Skin of body (tissue), 2 donors: Measurements from ENCODE around the gene PIK3AP1. TPM values are rescaled to one million over a fixed set of nuclear protein-coding genes. Genes with fewer than 3 reads are reported as not detected.

Source experiments
- DNase-seq: peaks from one replicate; lab custom pipeline; 2025; lab: John Stamatoyannopoulos, UW
- total RNA-seq: library from RNA; depleted of rRNA; stranded (reverse); fragments of >200 nt; gene quantifications from one replicate; pipeline ENCODE4 v1.2.3, GENCODE V29; 2014

PIK3AP1 gene
- total RNA-seq, 1 donor from 2014 or later: 6.2 TPM

DNA sequence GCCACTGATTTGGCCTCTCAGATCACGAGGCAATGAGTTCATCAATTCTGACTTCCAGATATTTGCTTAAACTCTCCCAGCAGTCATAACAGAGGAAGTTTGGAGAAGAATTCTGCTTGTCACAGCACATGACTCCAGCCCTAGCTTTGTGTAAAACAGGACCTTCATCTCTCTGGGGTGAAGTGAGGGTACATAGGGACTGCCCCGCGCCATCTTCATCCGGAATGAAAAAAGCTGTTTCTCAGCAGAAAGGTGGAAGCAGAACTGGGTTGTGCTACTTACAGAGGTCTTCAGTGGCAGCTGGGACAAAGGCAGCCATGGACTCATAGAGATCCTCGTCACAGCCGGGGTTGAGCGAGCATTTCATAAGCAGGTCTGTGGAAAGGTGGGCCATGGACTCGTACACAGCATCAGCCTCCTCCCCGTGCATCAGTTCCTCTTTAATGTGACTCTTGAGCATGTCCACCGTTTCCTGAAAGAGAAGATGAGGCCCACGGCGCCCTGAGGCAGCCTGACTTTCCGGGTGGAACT, 75.1 kb downstream of the PIK3AP1 start:
- DNase-seq: no peak

- DNase-seq: no peak
Observed at GRCh38 chr10:96643920-96644319, 76.4 kb downstream of the PIK3AP1 start.

GRCh38 chr10:96642973-96643372, 77.3 kb downstream of the PIK3AP1 start:
- DNase-seq: no peak

- no peak for DNase-seq
Observed at GRCh38 chr10:96642530-96642929, 77.8 kb downstream of the PIK3AP1 start.

GRCh38 chr10:96641396-96642295, 78.7 kb downstream of the PIK3AP1 start:
- no peak for DNase-seq

DNA sequence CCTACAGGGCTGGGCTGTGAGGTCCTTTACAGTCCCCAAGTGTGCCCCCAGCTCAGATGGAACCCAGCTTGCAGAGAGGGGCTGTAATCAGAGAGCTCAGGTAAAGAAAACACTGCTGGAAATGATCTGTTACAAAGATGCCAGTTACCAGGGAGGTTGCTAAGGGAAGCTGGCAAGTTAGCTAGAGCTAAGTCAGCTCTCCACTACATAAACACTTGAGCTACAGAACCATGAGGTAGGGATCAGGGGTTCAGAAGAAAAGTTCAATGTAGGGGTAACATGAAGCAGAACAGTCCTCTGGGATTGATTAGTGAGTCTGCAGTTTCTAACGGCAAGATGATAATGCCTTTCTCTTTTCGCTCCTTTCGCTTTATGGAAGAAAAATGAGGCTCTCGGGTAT, 80.4 kb downstream of the PIK3AP1 start:
- no peak for DNase-seq

DNA sequence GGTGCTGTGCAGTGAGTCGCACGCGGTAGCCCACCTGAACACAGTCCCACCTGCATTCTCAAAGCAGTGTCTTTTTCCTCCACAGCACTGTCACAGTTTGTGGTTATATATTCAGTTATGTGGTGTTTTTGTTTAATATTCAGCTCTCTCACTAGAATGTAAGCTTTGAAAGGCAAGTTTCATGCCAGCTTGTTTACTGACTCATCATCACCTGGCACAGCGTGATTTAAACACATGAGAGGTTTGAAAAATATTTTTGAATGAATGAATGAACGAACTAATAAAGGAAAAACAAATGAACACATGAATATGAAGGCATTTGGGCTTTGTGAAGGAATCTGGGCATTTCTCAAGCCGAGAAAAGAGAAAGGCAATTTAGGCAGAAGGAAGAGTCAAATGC, 81.6 kb downstream of the PIK3AP1 start:
- DNase-seq: no peak

- DNase-seq: no peak
Observed at GRCh38 chr10:96638120-96638519, 82.2 kb downstream of the PIK3AP1 start.

DNA sequence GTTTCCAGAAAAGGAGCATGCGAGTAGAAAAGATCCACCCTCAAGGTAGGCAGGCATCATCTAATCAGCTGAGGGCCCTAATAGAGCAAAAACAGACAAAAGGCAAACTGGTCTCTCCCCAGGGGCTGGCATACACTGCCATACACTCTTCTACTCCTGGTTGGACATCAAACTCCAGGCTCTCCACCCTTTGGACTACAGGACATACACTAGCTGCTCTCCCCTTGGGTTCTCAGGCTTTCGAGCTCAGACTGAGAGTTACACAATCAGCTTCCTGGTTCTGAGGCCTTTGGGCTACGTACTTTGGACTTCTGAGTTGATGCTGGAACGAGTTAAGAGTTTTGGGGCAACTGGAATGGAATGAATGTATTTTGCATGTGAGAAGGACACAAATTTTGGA, 82.6 kb downstream of the PIK3AP1 start:
- DNase-seq: no peak

DNA sequence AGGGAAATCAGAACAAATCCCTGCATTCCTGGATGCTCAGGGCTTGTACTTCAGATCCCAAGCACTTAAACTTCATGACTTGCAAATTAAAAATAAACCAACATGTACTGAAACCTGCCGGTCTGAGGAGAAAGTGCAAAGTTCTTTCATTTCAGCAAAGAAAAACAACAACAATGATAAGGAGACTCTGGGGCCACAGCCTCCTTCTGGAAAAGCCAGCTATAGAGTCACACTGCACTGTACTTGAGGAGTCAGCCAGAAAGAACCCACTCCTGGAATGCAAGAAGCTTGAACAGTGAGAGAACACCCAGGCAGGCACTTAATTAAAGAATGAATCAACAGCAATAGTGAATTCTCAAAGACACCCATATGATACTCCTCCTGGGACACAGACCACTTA, 83.8 kb downstream of the PIK3AP1 start:
- no peak for DNase-seq

DNA sequence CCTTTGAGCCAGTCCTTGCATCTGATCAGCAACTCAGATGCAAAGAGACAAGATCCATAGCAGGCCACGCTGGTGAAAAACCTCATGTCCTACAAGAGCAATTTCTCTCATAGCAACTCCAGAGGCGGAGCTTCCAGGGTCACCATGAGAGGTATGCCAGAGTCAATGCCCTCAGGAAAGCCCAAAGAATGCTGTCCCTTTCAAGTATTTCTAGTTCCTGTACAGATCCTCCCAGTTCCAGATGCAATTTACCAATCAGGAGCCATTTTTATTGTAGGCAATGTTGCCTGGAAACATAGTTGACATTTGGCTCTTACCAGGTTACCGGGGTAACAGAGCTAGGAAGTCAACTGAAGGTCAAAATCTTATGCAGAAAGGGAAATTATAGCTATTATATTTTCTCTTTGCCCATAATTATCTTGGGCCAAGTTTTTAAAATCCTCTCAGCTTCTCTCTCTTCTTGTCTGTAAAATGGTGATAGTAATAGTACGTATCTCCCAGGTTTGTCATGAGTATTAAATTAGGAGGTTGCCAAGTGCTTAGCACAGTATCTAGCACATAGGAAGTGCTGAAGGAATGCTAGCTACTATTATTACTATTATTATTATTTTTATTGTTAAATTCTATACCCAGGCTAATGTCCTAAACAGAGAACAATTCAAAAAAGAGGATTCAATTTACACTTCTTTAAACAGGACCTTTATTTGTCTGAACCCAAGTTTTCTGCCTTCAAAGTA, 87.2 kb downstream of the PIK3AP1 start:
- peak; percentile 0 for DNase-seq

DNA sequence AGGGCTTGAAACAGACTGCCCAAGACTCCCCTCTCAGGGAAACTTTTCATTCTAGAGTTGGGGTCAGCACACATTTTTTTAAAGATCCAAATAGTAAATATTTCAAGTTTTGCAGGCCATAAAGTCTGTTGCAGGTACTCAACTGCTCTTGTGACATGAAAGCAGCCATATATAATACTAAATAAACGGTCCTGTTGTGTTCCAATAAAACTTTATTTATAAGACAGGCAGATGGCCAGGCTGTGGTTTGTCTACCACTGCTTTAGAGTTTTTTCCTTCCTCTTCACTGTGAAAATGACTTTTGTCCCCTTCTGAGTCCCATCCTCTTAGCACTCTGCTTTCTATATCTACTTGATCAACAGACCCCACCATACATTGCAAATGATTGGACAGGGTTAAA, 93.0 kb downstream of the PIK3AP1 start:
- DNase-seq: no peak

- DNase-seq: no peak
Observed at GRCh38 chr10:96626795-96627194, 93.5 kb downstream of the PIK3AP1 start.

DNA sequence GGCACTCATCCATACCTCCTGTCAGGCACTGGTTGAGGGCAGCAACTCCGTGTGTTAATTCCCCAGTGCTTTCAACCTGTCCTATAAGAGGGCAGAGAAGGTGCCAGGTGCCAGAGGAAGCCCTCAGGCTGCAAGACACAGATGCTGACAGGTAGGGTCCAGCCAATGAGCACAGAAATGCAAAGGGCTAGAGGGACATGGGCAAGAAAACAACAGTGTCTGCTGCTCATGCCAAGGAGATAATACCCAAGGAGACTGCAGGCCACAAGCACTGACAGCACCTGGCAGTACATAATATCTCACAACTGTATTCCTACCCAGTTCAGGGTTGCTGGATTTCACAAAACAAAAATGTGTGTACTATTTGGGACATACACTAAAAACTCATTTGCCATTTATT, 95.1 kb downstream of the PIK3AP1 start:
- DNase-seq: no peak

DNA sequence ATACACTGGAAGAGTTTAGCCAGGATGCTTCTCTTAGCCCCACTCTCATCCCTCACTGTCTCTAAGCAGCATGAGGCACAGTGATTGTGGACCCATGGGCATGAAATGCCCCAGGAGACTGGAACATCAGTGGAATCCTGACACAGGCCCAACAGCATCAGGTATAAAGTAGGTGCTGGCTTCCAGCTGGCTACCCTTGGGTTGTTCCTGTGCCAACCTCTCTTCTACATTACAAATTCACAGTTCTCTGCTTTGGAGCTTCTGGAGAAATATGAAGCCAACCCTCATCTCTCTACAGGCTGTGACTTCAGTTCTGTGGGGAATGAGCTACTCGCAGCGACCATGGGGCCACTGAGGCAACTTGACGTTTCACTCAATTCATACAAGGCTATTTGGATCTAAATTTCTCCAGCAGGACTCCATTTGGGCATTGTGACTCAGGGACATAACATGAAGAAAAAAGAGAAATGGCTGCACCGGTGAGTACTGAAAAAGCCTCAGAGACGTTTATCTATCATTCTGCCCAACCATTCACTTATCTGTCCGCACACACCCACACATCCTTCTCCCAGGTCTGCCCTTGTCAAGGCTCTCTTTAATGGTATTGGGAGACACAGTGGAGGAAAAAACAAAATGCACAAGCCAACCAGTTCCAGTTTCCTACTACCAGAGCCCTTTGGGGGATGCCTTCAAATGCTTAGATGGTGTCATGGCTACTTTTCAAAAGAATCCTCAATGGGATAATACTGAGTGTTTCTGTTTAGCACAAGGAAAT, 98.1 kb downstream of the PIK3AP1 start:
- no peak for DNase-seq

DNA sequence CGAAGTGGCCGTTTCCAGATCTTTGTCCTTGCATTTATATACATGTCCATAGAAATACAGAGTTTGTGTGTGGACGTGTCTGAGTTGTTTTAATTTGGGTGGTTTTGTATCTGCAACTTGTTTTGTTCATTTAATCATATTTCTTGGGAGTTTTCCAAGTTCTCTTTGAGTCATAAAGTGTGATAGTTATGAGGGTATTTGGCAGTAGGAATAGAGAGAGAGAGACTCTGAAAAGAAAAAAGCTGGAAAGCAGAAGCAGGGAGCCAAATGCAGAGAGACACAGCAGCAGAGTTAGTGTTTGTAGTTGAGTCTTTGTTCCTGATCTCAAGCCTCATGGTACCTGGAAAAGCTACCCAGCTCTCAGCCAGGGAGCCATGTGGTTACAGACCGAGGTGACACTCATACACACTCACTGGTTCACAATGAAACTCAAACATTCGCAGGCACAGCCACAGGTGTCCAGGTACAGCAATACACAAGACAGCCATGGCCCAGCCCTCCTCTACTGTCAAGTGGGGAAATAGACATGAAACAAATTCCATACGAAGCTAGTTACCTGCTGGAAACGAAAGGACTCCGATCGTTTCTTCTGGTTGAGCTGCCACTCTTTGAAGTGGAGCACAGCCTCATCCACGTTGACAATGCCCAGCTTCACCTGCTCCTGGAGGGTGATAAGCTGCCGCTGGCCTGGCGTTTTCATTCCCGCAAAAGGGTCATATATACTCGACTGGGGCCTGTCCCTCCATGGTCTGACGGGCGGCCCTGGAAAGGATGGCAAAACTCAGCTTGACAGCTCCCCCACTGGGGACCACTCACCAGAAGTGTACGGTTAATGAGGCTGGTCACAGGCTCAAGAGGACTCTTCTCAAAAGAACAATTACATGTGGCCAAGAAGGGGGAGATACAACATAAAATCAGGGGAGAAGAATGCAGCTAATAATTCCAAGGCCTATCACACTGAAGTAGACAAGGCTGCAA, 100.2 kb downstream of the PIK3AP1 start:
- peak; percentile 5 for DNase-seq

GRCh38 chr10:96619120-96619519, 101.2 kb downstream of the PIK3AP1 start:
- DNase-seq: no peak

GRCh38 chr10:96618653-96619052, 101.7 kb downstream of the PIK3AP1 start:
- DNase-seq: no peak

- no peak for DNase-seq
Observed at GRCh38 chr10:96616961-96617360, 103.4 kb downstream of the PIK3AP1 start.

DNA sequence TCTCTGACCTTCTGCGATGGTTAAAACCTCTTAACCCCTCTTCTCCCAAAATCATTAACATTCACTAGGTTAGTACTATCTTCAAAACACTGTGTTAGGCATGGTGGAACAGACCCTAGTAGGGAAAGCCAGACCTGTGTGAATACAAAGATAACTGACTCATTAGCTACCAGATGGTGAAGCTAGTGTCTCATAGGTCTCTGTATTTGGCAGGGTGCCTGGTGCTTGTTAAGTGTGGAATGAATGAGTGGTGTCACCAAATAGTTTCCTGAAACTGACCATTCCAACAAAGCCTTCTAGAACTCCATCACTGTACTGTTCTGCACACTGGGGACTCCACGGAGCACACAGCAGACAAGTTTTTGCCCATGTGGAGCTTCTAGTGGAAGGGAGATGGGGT, 105.8 kb downstream of the PIK3AP1 start:
- no peak for DNase-seq
